A549 (cell line): ENCODE data around the gene ESPNL. TPM values are rescaled to one million over a fixed set of nuclear protein-coding genes. Genes with fewer than 3 reads are reported as not detected.

Experiments used
- ATAC-seq, 2 experiments: fragments of 200-7000 bp in 1 of 2; fragments of >200 bp in 1 of 2; cut with Nextera tagmentation in 1 of 2; cut with Tn5 transposase in 1 of 2; 3 replicates each; pipeline versions ENCODE4 v1.8.0 to v1.9.1; 2018 to 2020; ENCODE audit warnings: mild to moderate bottlenecking in 1 of 2, moderate library complexity in 1 of 2
- CTCF ChIA-PET: fragments of 300-600 bp; sonication (Branson Sonifier 250); formaldehyde crosslinking; extraction: SDS; loops from one replicate; lab custom pipeline; 2021; ENCODE audit warnings: antibody characterized with exemption, inconsistent platforms; lab: Yijun Ruan, JAX
- POLR2A ChIA-PET: fragments of 350-600 bp; formaldehyde crosslinking; extraction: SDS; loops from one replicate; lab custom pipeline; 2021; ENCODE audit warnings: antibody characterized with exemption, inconsistent platforms; lab: Yijun Ruan, JAX
- DNase-seq, 2 experiments: peaks; one replicate each; pipeline versions ENCODE4 v3.0.0 to v3.0.0-alpha.2; 2011 to 2016; ENCODE audit warnings: low read depth in 1 of 2, low spot score in 1 of 2
- FAIRE-seq: peaks from 2 replicates; lab custom pipeline; 2011; peaks lifted over from hg19 to GRCh38; lab: Jason Lieb, UNC
- H3K27ac ChIP-seq, 2 experiments: fragments of >200 bp; sonication (Bioruptor Twin); formaldehyde crosslinking; 3 replicates each; pipeline ENCODE4 v1.5.1; 2016 to 2017
- H3K4me1 ChIP-seq: fragments of >200 bp; sonication (Bioruptor Twin); formaldehyde crosslinking; 3 replicates; pipeline ENCODE4 v1.6.1; 2016
- H3K4me2 ChIP-seq: fragments of >200 bp; sonication (Bioruptor Twin); formaldehyde crosslinking; 3 replicates; pipeline ENCODE4 v1.6.1; 2016
- H3K4me3 ChIP-seq: fragments of >200 bp; sonication (Bioruptor Twin); formaldehyde crosslinking; 3 replicates; pipeline ENCODE4 v1.5.1; 2016
- H3K9me3 ChIP-seq: fragments of >200 bp; sonication (Bioruptor Twin); formaldehyde crosslinking; 3 replicates; pipeline ENCODE4 v1.6.1; 2016
- CBX2 ChIP-seq: fragments of 200-600 bp; sonication (generic); IDR thresholded peaks from 2 replicates; pipeline ENCODE4 v1.6.1; 2016; ENCODE audit warnings: low read depth, mild to moderate bottlenecking, borderline replicate concordance
- CBX8 ChIP-seq: fragments of 200-600 bp; sonication (generic); IDR thresholded peaks from 2 replicates; pipeline ENCODE4 v1.6.1; 2016
- CHD2 ChIP-seq: fragments of 150-350 bp; IDR thresholded peaks from 2 replicates; pipeline ENCODE4 v1.6.1; 2014; ENCODE audit warnings: low read length; ENCODE audit not compliant: partially characterized antibody
- CHD4 ChIP-seq: fragments of 200-600 bp; sonication (generic); IDR thresholded peaks from 2 replicates; pipeline ENCODE4 v1.6.1; 2016; ENCODE audit warnings: antibody characterized with exemption, mild to moderate bottlenecking, borderline replicate concordance
- EHMT2 ChIP-seq: fragments of 200-600 bp; sonication (generic); IDR thresholded peaks from 2 replicates; pipeline ENCODE4 v1.6.1; 2016; ENCODE audit warnings: antibody characterized with exemption, low read depth, mild to moderate bottlenecking, moderate library complexity
- ESRRA ChIP-seq: fragments of 150-350 bp; IDR thresholded peaks from 2 replicates; pipeline ENCODE4 v1.6.1; 2014; ENCODE audit warnings: mild to moderate bottlenecking, low read length, borderline replicate concordance
- FOXS1 ChIP-seq: fragments of 250-450 bp; sonication (Bioruptor Pico); IDR thresholded peaks from 2 replicates; pipeline ENCODE4 v1.5.0; 2020; ENCODE audit warnings: mild to moderate bottlenecking, moderate library complexity
- GATA3 ChIP-seq: IDR thresholded peaks from 2 replicates; pipeline ENCODE4 v1.6.1; 2012; ENCODE audit warnings: borderline replicate concordance
- HEYL ChIP-seq: fragments of 250-450 bp; sonication (Bioruptor Pico); IDR thresholded peaks from 2 replicates; pipeline ENCODE4 v1.8.0; 2021; ENCODE audit warnings: mild to moderate bottlenecking, moderate library complexity
- HOXA7 ChIP-seq: fragments of 250-450 bp; sonication (Bioruptor Pico); IDR thresholded peaks from 2 replicates; pipeline ENCODE4 v1.5.0; 2020; ENCODE audit warnings: mild to moderate bottlenecking, moderate library complexity
- HOXB13 ChIP-seq: fragments of 250-450 bp; sonication (Bioruptor Pico); IDR thresholded peaks from 2 replicates; pipeline ENCODE4 v1.5.0; 2020; ENCODE audit warnings: low read depth, mild to moderate bottlenecking, moderate library complexity
- JUN ChIP-seq, 2 experiments: fragments of >200 bp; sonication (Bioruptor Twin); formaldehyde crosslinking; IDR thresholded peaks; 2 replicates in 1 of 2; 3 replicates in 1 of 2; pipeline ENCODE4 v1.6.1; 2016 to 2017
- KDM5A ChIP-seq: fragments of 200-600 bp; sonication (generic); IDR thresholded peaks from 2 replicates; pipeline ENCODE4 v1.6.1; 2016; ENCODE audit warnings: antibody characterized with exemption, mild to moderate bottlenecking
- MAFK ChIP-seq: fragments of 450-650 bp; IDR thresholded peaks from 2 replicates; pipeline ENCODE4 v1.6.1; 2014; ENCODE audit not compliant: partially characterized antibody
- MYC ChIP-seq: IDR thresholded peaks from 2 replicates; pipeline ENCODE4 v1.6.1; 2012; ENCODE audit warnings: mild to moderate bottlenecking, inconsistent platforms, low read length, improper control_type of control experiment, borderline replicate concordance
- NR3C1 ChIP-seq: fragments of >200 bp; sonication (Bioruptor Twin); formaldehyde crosslinking; IDR thresholded peaks from 3 replicates; pipeline ENCODE4 v1.6.1; 2017
- PHF8 ChIP-seq: fragments of 200-600 bp; sonication (generic); IDR thresholded peaks from 2 replicates; pipeline ENCODE4 v1.6.1; 2016; ENCODE audit warnings: low read depth, mild to moderate bottlenecking, antibody characterized with exemption, moderate library complexity, borderline replicate concordance
- POLR2AphosphoS2 ChIP-seq: conservative IDR thresholded peaks from 2 replicates; pipeline ENCODE4 v1.6.1; 2012; ENCODE audit warnings: low read length, improper control_type of control experiment, inconsistent platforms
- RAD21 ChIP-seq, 2 experiments: fragments of >200 bp in 1 of 2; sonication (Bioruptor Twin) in 1 of 2; formaldehyde crosslinking in 1 of 2; IDR thresholded peaks in 1 of 2; conservative IDR thresholded peaks in 1 of 2; 2 replicates in 1 of 2; 3 replicates in 1 of 2; pipeline ENCODE4 v1.6.1; 2012 to 2018; ENCODE audit warnings: inconsistent platforms in 1 of 2
- RFX5 ChIP-seq: fragments of 450-650 bp; IDR thresholded peaks from 2 replicates; pipeline ENCODE4 v1.7.1; 2014; ENCODE audit warnings: antibody characterized with exemption, mild to moderate bottlenecking, moderate library complexity
- RNF2 ChIP-seq: fragments of 200-600 bp; sonication (generic); IDR thresholded peaks from 2 replicates; pipeline ENCODE4 v1.6.1; 2016; ENCODE audit warnings: low read depth, mild to moderate bottlenecking, antibody characterized with exemption, moderate library complexity, borderline replicate concordance
- SMC3 ChIP-seq: fragments of >200 bp; sonication (Bioruptor Twin); formaldehyde crosslinking; IDR thresholded peaks from 3 replicates; pipeline ENCODE4 v1.6.1; 2018; ENCODE audit warnings: inconsistent platforms
- USF2 ChIP-seq: fragments of 450-650 bp; IDR thresholded peaks from 2 replicates; pipeline ENCODE4 v1.6.1; 2014; ENCODE audit warnings: antibody characterized with exemption
- ZC3H11A ChIP-seq: fragments of 450-650 bp; IDR thresholded peaks from 2 replicates; pipeline ENCODE4 v1.6.1; 2014; ENCODE audit warnings: antibody characterized with exemption, mild to moderate bottlenecking
- ZNF302 ChIP-seq: fragments of 250-450 bp; sonication (Bioruptor Pico); IDR thresholded peaks from 2 replicates; pipeline ENCODE4 v1.9.0; 2021; ENCODE audit warnings: inconsistent platforms, mild to moderate bottlenecking, moderate library complexity
- WGBS: methylation state at CpG from one replicate; pipeline ENCODE4 v1.1.6; 2017; ENCODE audit errors: missing lambda C conversion rate; 5-methylcytosine and 5-hydroxymethylcytosine counted together
- polyA plus RNA-seq, 4 experiments: library from polyadenylated mRNA; depleted of rRNA in 3 of 4; stranded (reverse); fragments of >200 nt; fragmentation: RNase III in 1 of 4; extraction: RNeasy Plus Mini Kit Qiagen cat#74134 plus additional on column Dnase treatment in 1 of 4; gene quantifications; 2 replicates in 3 of 4; 3 replicates in 1 of 4; pipeline ENCODE4 v1.2.3, GENCODE V29; 2011 to 2017
- TF ChIP-seq, protein P1 (sequence below): fragments of >200 bp; sonication (Bioruptor Twin); formaldehyde crosslinking; IDR thresholded peaks from 3 replicates; pipeline ENCODE4 v1.5.1; 2016
- TF ChIP-seq, protein P2 (sequence below): fragments of 250-450 bp; sonication (Bioruptor Pico); IDR thresholded peaks from 2 replicates; pipeline ENCODE4 v1.5.0; 2021; ENCODE audit warnings: mild to moderate bottlenecking, moderate library complexity, borderline replicate concordance

Gene ESPNL
- polyA plus RNA-seq, 2 of the 4 experiments (the other 2 are of a cell fraction), result 0.04 to 0.22 TPM

DNA sequence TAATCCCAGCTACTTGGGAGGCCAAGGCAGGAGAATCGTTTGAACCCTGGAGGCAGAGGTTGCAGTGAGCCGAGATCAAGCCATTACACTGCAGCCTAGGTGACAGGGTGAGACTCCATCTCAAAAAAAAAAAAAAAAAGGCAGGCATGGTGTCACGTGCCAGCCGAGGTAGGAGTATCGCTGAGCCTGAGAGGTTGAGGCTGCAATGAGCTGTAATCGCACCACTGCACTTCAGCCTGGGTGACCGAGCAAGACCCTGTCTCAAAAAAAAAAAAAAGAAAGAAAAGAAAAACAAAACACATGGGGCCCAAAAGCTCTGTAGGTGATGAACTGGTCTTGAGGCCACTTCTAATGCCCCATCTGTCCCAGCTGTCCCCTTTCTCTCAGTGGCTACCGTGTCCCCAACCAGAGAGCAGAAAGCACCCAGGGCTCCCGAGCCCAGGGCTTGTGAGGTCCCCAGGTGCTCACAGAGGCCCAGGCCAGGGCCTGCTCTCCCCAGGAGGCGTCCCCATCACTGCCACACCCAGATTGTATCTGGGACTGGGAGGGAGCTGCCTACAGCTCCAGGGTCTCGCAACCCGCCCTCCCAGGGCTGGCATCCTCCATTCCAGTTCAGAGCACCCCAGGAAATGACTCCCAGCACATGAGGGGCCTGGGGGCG is 46.9 kb downstream of the ESPNL start:
- Histone ChIP-seq H3K9me3 (no peaks in the 10 kb centered on the region), H3K4me3 (no peak overlapping the region), H3K27ac (peak overlapping the region in 1 of 2 experiments; percentile 28; a peak in 1 of 6 replicates), H3K4me1 (peaks cover 21% of the 10 kb centered on the region), H3K4me2 (no peak overlapping the region)
- FAIRE-seq, result no peak
- POLR2A ChIA-PET, result no interaction called here
- 82% methylated on average over 12 of the region's 13 CpGs for WGBS
- TF ChIP-seq ESRRA (no peak), CBX8 (no peak), MYC (no peak), MAFK (no peak), KDM5A (no peak), EHMT2 (no peak), HOXA7 (no peak), GATA3 (no peak), SMC3 (no peak), PHF8 (no peak), ZNF302 (no peak), USF2 (no peak), FOXS1 (CRISPR knock-in tag) (no peak), RFX5 (no peak), JUN (IDR thresholded peaks at IDR 0.05) (no peak), POLR2AphosphoS2 (no peak)
- TF ChIP-seq, protein P1, sequence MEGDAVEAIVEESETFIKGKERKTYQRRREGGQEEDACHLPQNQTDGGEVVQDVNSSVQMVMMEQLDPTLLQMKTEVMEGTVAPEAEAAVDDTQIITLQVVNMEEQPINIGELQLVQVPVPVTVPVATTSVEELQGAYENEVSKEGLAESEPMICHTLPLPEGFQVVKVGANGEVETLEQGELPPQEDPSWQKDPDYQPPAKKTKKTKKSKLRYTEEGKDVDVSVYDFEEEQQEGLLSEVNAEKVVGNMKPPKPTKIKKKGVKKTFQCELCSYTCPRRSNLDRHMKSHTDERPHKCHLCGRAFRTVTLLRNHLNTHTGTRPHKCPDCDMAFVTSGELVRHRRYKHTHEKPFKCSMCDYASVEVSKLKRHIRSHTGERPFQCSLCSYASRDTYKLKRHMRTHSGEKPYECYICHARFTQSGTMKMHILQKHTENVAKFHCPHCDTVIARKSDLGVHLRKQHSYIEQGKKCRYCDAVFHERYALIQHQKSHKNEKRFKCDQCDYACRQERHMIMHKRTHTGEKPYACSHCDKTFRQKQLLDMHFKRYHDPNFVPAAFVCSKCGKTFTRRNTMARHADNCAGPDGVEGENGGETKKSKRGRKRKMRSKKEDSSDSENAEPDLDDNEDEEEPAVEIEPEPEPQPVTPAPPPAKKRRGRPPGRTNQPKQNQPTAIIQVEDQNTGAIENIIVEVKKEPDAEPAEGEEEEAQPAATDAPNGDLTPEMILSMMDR, result no peak
- CTCF ChIA-PET, result no interaction called here
- no peak for ATAC-seq
- no peak for DNase-seq

GRCh38 chr2:238148981-238149380 is 48.8 kb downstream of the ESPNL start:
- ATAC-seq (no peak), FAIRE-seq (no peak)
- WGBS, result 100% methylated on average over 1 of the region's 15 CpGs
- POLR2A ChIA-PET, result no interaction called here
- peaks cover 1% of the 10 kb centered on the region for H3K4me1 ChIP-seq
- no peak overlapping the region for H3K27ac ChIP-seq
- TF ChIP-seq CBX2 (no peak), CBX8 (no peak), CHD2 (no peak), HOXB13 (CRISPR knock-in tag) (no peak), NR3C1 (no peak), FOXS1 (CRISPR knock-in tag) (no peak), ZC3H11A (no peak), SMC3 (no peak), HEYL (no peak), RNF2 (no peak), CHD4 (no peak), RAD21 (conservative IDR thresholded peaks at IDR 0.05 in 1 of 2, IDR thresholded peaks at IDR 0.05 in 1 of 2) (no peak), MAFK (no peak)
- TF ChIP-seq, protein P2, sequence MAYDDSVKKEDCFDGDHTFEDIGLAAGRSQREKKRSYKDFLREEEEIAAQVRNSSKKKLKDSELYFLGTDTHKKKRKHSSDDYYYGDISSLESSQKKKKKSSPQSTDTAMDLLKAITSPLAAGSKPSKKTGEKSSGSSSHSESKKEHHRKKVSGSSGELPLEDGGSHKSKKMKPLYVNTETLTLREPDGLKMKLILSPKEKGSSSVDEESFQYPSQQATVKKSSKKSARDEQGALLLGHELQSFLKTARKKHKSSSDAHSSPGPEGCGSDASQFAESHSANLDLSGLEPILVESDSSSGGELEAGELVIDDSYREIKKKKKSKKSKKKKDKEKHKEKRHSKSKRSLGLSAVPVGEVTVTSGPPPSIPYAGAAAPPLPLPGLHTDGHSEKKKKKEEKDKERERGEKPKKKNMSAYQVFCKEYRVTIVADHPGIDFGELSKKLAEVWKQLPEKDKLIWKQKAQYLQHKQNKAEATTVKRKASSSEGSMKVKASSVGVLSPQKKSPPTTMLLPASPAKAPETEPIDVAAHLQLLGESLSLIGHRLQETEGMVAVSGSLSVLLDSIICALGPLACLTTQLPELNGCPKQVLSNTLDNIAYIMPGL, result no peak
- TF ChIP-seq, all 56 proteins: peak for 0
- Histone ChIP-seq H3K9me3 (no peaks in the 10 kb centered on the region), H3K4me3 (no peak overlapping the region), H3K4me2 (no peak overlapping the region)
- CTCF ChIA-PET, result no interaction called here
- no peak for DNase-seq
